ENCODE results near the gene PIEZO2.

GRCh38 chr18:11047156-11047555 is 102.2 kb downstream of the PIEZO2 start:
- TF ChIP-seq CTCF (IDR thresholded peaks at IDR 0.05) (no peak), POLR2AphosphoS5 (IDR thresholded peaks at IDR 0.05) (no peak), POLR2A (IDR thresholded peaks at IDR 0.05) (no peak)

All from gastroesophageal sphincter (tissue), 3 donors.